Hematopoietic multipotent progenitor cell treated with erythropoietin and hydrocortisone succinate and interleukin-3 and kit ligand, for 8 days (in vitro differentiated cells): Measurements from ENCODE around the gene PPP1R14C.
"Not testable (repeated sequence)": the region's sequence is repeated elsewhere in the genome, so short reads cannot be mapped to it uniquely, and the experiment has no call there.

ENCODE experiments used
- DNase-seq: peaks from one replicate; pipeline ENCODE4 v3.0.0-alpha.2; 2015

PPP1R14C gene

DNA sequence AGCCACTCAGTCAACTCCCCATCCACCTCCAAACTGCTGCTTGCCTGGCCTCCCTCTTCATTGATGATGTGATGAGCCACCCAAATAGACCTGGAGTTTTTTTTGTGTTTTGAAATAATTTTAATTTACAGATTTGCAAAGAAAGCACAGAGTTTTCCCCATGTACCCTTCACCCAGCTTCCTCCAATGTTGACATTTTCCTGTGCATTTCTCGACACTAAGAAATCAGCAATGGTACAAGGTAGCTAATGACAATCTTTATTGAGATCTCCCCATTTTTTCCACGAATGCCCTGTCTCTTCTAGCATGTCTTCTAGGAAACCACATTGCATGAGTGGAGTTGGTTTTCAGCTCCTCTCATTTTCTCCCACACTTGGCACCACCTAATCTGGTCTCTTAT, 30.1 kb downstream of the PPP1R14C start:
- no peak for DNase-seq

- no peak for DNase-seq
These were observed 32.8 kb downstream of the PPP1R14C start for GRCh38 chr6:150175586-150176151.

DNA sequence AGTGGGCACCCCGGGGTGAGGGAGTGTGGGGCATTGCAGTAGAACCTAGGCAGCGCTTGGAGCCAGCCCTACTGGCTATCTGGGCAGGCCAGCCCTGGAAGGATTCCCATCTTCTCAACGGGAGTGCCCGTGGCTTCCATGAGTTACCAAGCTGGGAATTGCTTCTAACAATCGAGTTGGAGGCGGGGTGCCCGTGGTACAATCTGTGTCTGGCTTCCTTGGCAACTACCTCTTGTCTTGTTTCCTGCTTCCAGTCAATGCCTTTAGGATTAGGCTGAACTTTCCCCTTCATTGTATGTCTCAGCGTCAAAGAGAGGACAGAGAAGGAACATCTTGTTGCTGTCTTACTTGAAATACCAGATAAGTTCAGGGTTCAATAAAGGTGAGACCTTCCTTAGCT, 33.3 kb downstream of the PPP1R14C start:
- no peak for DNase-seq

GRCh38 chr6:150176659-150177058, 33.8 kb downstream of the PPP1R14C start:
- DNase-seq, result no peak

DNA sequence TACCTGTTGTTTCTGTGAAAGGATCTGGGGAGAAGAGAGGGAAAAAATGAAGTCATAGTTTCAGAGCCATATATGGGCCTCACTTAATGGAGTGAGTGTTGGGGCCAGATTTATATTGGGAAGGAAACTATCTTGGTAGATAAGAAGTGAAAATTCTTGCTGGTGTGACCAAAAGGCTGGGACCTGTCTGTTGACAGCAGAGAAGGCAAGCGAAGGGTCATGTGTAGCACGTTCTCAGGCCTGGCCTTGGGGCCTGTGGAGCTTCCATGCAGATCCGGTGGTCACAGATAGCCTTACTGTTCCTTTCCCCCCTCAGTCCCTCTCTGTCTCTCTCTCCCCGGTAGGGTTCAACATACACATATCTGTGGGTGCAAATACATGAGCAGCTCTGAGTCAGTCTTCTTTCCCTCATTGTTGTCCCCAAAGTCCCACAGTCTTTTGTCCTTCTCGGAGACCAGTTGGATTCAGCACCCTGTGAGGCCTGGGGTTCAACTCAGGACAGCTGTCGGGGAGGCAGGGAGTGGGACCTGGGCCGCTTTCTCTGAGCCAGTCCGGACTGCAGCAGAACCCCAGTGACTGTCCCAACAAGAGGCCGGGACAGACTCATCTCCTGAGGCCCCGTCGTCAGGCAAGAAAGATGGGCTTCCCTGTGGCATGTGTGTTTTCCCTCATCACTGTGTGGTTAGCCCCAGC, 34.6 kb downstream of the PPP1R14C start:
- no peak for DNase-seq

- DNase-seq, result no peak
These were observed 35.2 kb downstream of the PPP1R14C start for GRCh38 chr6:150177952-150178520.

DNA sequence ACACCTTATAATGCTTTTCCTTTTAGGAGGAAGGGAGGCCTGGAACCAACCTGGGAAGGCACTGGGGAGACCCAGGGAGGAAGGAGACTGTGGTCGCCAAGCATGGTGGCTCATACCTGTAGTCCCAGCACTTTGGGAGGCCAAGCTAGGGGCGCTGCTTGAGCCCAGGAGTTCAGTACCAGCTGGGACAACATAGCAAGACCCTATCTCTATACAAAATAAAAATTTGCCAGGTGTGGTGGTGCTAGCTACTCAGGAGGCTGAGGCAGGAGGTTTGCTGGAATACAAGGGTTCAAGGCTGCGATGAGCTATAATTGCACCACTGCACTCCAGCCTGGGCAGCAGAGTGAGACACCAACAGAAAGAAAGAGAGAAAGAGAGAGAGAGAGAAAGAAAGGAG, 36.2 kb downstream of the PPP1R14C start:
- no peak for DNase-seq

DNA sequence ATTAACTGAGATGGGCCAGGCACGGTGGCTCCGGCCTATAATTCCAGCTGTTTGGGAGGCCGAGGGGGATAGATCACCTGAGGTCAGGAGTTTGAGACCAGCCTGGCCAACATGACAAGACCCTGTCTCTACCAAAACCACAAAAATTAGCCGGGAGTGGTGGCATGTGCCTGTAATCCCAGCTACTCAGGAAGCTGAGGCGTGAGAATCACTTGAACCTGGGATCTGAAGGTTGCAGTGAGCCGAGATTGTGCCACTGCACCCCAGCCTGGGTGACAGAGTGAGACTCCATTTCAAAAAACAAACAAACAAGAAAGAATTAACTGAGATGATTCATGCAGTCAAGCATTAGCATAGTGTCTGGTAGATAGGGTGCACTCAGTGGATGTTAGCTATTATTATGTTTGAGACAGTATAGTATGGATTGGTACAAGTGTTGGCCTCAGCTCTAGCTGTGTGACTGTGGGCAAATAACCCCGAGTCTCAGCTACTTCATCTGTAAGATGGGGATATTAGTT, 37.1 kb downstream of the PPP1R14C start:
- not testable (repeated sequence) for DNase-seq

GRCh38 chr6:150180517-150180916, 37.7 kb downstream of the PPP1R14C start:
- DNase-seq, result no peak

GRCh38 chr6:150182460-150183078, 39.7 kb downstream of the PPP1R14C start:
- no peak for DNase-seq

DNA sequence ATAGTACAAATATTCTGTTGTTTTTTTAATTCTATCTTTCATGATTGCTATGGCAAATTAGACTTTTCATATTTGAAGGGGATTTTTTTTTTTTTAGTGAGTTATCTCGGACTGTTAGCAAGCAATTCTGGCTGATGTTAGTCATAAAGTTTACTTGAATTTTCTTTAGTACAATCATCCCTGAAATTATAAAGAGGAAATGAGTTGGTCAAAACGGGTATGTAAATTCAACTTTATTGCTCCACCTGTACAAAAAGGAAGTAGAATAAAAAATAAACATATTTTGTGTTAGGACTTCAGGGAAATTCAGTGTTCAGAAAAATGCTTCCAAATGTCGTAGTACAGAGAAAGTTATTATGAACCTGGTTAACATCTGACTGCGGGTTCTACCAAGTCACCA, 40.3 kb downstream of the PPP1R14C start:
- DNase-seq, result no peak

DNA sequence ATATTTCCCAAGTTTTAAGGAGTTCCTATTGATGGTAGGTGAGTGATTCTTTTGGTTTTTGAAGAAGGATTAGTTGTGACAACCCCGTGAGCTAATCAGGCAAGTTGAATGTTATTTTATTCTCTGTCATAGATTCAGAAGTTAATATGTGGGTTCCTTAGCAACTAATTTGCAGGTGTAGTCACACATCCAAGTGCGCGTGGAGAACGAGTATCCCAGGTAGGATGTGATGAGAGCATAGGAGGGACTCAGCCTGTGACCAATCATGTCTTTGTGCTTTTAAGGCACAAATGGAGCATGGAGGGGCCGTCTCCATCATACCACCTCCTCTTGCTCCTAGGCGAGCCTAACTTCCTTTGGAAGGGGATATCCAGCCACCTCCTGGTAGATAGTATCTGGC, 41.1 kb downstream of the PPP1R14C start:
- DNase-seq, result no peak

GRCh38 chr6:150184850-150185731, 42.2 kb downstream of the PPP1R14C start:
- no peak for DNase-seq

DNA sequence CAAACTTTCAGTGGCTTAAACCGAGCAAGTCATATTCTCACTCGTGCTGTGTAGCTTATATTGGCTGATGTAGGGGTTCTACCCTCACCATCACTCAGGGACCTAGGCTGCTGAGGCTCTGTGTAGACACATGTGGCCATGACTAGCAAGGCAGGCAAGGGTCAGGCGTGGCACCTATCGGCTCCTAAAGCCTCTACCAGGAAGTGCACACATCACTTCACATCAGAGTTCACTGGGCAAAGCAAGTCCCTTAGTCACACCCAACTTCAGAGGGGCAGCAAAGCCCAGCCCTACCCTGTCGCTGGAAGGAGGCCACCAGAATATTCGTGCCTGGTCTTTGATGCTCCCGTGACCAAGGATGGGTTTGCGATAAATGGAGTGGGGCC, 42.9 kb downstream of the PPP1R14C start:
- DNase-seq, result no peak

DNA sequence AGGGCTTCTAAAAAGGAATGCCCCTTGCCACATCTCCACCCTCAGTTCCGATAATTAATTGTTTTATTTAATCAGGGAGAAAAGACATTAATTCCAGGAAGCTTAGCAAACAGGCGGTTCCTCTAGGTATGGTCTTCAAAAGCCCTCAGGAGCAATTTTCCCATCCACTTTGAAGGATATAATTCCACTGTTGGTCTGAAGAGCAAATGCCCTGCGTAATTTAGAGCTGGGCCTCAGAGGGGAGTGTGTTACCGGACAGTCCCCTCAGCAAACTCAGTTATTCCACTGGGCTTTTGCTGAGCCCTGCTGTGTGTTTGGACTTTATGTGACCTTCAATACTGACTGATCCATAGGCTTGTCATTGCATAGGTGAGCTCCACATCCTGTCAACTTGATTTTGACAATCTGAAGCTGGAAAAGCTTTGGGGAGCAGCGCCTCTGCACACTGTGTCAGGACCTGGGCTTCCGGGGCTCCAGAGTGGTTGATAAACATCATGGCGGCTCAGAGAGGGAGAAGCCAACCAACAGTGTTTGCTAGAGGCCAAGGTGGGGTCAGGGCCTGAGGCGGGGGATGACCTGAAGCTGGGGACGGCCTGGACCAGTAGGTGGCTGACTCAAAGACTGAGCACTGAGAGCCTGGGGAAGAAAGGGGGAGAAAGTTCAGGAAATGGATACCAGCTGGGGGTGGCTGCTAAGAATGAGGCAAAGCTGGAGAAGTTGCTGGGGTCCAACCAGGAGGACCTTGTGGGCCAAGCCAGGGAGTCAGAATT, 43.5 kb downstream of the PPP1R14C start:
- DNase-seq, result no peak

DNA sequence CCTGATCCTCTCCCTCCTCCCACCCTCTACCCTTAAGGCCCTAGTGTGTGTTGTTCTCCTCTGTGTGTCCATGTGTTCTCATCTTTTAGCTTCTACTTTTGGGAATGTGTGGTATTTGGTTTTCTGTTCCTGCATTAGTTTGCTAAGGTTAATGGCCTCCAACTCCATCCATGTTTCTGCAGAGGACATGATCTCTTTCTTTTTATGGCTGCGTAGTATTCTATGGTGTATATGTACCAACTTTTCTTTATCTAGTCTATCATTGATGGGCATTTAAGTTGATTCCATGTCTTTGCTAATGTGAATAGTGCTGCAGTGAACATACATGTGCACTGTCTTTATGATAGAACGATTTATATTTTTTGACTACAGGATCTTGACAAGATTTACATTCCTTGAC, 44.6 kb downstream of the PPP1R14C start:
- not testable (repeated sequence) for DNase-seq

- no peak for DNase-seq
These were observed 46.3 kb downstream of the PPP1R14C start for GRCh38 chr6:150189122-150189521.

GRCh38 chr6:150191809-150192208, 49.0 kb downstream of the PPP1R14C start:
- no peak for DNase-seq

- no peak for DNase-seq
These were observed 51.4 kb downstream of the PPP1R14C start for GRCh38 chr6:150194195-150194594.

- no peak for DNase-seq
These were observed 53.2 kb downstream of the PPP1R14C start for GRCh38 chr6:150195996-150196417.

DNA sequence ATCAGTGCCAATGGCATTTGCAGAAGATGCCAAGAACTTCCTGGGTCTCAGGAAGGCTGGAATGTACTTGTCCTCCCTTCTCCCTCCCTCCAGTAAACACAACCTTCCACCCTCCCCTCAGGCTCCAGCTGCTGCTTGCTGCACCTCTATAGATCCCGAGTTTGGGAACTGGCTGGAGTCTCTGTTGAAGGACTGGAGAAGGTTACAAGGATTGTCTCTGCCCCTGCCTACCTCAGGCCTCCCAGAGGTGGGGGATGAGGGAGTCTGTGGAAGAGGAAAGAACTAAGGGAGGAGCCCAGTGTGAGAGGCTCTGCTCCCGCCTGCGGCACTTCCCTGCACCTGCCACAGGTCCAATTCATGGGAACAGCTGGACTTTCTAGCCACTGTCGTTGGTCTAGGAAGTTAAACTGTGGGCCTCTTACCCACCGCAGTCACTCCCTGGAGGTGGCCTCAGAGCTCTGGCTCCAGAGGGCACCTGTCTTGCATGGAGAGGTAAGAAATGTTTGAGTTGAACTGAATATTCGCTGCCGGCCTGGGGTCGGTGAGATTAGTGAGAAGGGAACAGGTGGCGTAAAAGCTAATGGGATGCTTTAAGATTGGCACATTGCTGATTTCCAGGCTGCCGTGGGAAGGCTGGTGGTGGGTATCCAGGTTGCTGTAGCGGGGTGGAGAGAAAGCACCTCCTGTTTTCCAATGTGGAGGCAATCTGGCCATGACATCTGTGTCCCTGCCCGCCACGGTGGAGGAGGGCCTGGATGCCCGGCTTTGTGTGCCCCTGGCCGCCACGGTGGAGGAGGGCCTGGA, 54.3 kb downstream of the PPP1R14C start:
- no peak for DNase-seq
